ENCODE measurements around the gene HNRNPA2B1.

Gene HNRNPA2B1

GRCh38 chr7:26200444-26201246 lies at the start of gene HNRNPA2B1:
Gene HNRNPA2B1 (minus strand): TSS chr7:26200746. CDS start chr7:26200577, 169 bp downstream.
- H3K9ac ChIP-seq (ENCODE audit: low read length in 2 of 2): peak within 1 kb of the TSS; percentile 100
- H3K4me1 ChIP-seq (ENCODE audit: control insufficient read depth, insufficient read depth, low read length): peaks cover 17% of the 10 kb centered on the region
- H3K4me3 ChIP-seq (ENCODE audit: low read length in 2 of 2): peak within 1 kb of the TSS; percentile 99 to 100
- H3K27ac ChIP-seq (ENCODE audit: low read length): peak within 1 kb of the TSS; percentile 100
- H3K27me3 ChIP-seq (ENCODE audit: control insufficient read depth in 1 of 2, insufficient read depth in 2 of 2, low read length in 2 of 2): no peaks in the 10 kb centered on the region
- H3K9me3 ChIP-seq (ENCODE audit: control insufficient read depth in 2 of 2, low read length in 2 of 2): no peaks in the 10 kb centered on the region
- H3K36me3 ChIP-seq (ENCODE audit: control insufficient read depth in 2 of 2, insufficient read depth in 2 of 2, low read length in 2 of 2): peaks cover 7 to 20% of the 10 kb centered on the region in 2 donors

DNA sequence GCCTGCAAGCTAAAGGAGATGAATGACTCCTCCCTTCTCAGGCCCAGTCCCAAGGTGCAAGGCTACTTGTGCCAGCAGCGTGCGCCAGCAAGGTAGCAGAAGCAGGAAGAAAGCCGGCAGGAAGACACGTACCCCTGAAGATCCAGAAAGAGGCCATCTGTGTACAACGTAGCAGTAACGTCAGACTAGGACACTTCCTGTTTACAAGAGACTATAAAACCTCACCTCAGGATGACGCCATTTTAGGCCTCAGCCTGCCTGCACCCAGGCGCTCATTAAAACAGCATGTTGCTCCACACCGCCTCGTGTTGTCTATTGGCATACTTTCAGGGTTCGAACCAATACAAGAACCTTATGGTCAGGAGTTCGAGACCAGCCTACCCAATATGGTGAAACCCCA lies 49.7 kb upstream of the HNRNPA2B1 start:
- H3K27me3 ChIP-seq (ENCODE audit: control insufficient read depth in 1 of 2, insufficient read depth in 2 of 2, low read length in 2 of 2): no peaks in the 10 kb centered on the region
- no peaks in the 10 kb centered on the region for H3K9me3 ChIP-seq (ENCODE audit: control insufficient read depth in 2 of 2, low read length in 2 of 2)
- no peak overlapping the region for H3K4me3 ChIP-seq (ENCODE audit: low read length in 2 of 2)
- H3K9ac ChIP-seq (ENCODE audit: low read length in 2 of 2): no peak overlapping the region
- no peaks in the 10 kb centered on the region for H3K4me1 ChIP-seq (ENCODE audit: control insufficient read depth, insufficient read depth, low read length)
- H3K27ac ChIP-seq (ENCODE audit: low read length): no peak overlapping the region
- no peaks in the 10 kb centered on the region for H3K36me3 ChIP-seq (ENCODE audit: control insufficient read depth in 2 of 2, insufficient read depth in 2 of 2, low read length in 2 of 2)

GRCh38 chr7:26245150-26245549 lies 44.6 kb upstream of the HNRNPA2B1 start:
- no peak overlapping the region for H3K9ac ChIP-seq (ENCODE audit: low read length in 2 of 2)
- H3K27me3 ChIP-seq (ENCODE audit: control insufficient read depth in 1 of 2, insufficient read depth in 2 of 2, low read length in 2 of 2): no peaks in the 10 kb centered on the region
- no peaks in the 10 kb centered on the region for H3K36me3 ChIP-seq (ENCODE audit: control insufficient read depth in 2 of 2, insufficient read depth in 2 of 2, low read length in 2 of 2)
- no peak overlapping the region for H3K27ac ChIP-seq (ENCODE audit: low read length)
- H3K4me1 ChIP-seq (ENCODE audit: control insufficient read depth, insufficient read depth, low read length): no peaks in the 10 kb centered on the region
- no peak overlapping the region for H3K4me3 ChIP-seq (ENCODE audit: low read length in 2 of 2)
- no peaks in the 10 kb centered on the region for H3K9me3 ChIP-seq (ENCODE audit: control insufficient read depth in 2 of 2, low read length in 2 of 2)

DNA sequence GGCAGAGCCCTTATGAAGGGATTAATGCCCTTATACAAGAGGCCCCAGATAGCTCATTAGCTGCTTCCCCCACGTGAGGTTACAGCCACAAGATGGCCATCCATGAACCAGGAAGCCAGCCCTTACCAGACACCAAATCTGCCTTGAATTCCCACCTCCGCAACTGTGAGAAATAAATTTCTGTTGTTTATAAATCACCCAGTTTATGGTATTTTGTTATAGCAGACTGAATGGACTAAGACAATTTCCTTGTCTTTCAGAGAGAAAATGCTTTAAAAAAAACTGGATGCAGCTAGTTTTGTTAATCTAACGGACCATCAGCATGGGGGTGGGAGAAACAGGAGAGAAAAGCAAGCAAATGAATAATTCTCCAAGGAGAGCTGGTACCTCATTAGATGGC lies 37.5 kb upstream of the HNRNPA2B1 start:
- no peaks in the 10 kb centered on the region for H3K4me1 ChIP-seq (ENCODE audit: control insufficient read depth, insufficient read depth, low read length)
- H3K27ac ChIP-seq (ENCODE audit: low read length): no peak overlapping the region
- H3K9me3 ChIP-seq (ENCODE audit: control insufficient read depth in 2 of 2, low read length in 2 of 2): no peaks in the 10 kb centered on the region
- H3K27me3 ChIP-seq (ENCODE audit: control insufficient read depth in 1 of 2, insufficient read depth in 2 of 2, low read length in 2 of 2): no peaks in the 10 kb centered on the region
- H3K9ac ChIP-seq (ENCODE audit: low read length in 2 of 2): no peak overlapping the region
- no peak overlapping the region for H3K4me3 ChIP-seq (ENCODE audit: low read length in 2 of 2)
- no peaks in the 10 kb centered on the region for H3K36me3 ChIP-seq (ENCODE audit: control insufficient read depth in 2 of 2, insufficient read depth in 2 of 2, low read length in 2 of 2)

DNA sequence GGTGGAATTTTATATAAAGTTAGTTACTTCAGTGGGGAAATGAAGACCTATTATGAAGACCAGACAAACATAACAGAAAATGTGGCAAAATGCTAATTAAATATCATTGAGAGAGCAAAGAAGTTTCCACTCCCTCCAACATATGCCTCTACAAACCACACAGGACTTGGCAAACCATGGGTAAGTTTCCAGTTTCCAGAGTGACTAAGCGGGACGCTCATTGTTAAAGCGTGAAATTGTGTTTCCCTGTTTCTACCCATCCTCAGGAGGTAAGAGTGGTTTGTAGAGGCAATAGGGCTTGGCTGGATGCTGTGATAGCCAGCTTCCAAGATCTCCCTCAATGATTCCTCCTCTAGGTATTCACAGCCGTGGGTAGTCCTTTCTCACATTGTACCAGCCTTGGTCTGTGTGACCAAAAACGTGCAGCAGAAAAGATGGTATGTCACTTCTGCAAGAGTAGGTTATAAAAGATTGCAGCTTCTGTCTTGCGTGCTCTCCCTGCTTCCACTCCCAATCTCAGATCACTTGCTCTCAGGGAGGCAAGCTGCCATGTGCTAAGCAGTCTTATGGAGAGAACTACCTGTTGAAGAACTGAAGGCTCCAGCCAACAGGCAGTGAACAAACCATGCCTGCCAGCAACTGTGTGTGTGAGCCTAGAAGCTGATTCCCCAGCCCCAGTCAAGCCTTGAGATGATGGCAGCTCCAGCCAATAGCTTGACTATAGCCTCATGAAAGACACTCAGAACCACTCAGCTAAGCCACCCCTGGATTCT lies 36.7 kb upstream of the HNRNPA2B1 start:
- Histone ChIP-seq H3K9ac (ENCODE audit: low read length in 2 of 2) (no peak overlapping the region), H3K9me3 (ENCODE audit: control insufficient read depth in 2 of 2, low read length in 2 of 2) (no peaks in the 10 kb centered on the region), H3K27ac (ENCODE audit: low read length) (no peak overlapping the region), H3K27me3 (ENCODE audit: control insufficient read depth in 1 of 2, insufficient read depth in 2 of 2, low read length in 2 of 2) (no peaks in the 10 kb centered on the region), H3K36me3 (ENCODE audit: control insufficient read depth in 2 of 2, insufficient read depth in 2 of 2, low read length in 2 of 2) (no peaks in the 10 kb centered on the region), H3K4me3 (ENCODE audit: low read length in 2 of 2) (no peak overlapping the region), H3K4me1 (ENCODE audit: control insufficient read depth, insufficient read depth, low read length) (no peaks in the 10 kb centered on the region)

- H3K9ac ChIP-seq (ENCODE audit: low read length in 2 of 2): no peak overlapping the region
These were observed 33.5 kb upstream of the HNRNPA2B1 start for GRCh38 chr7:26233902-26234511.

GRCh38 chr7:26227987-26228386 lies 27.4 kb upstream of the HNRNPA2B1 start:
- no peak overlapping the region for H3K27ac ChIP-seq (ENCODE audit: low read length)
- H3K9me3 ChIP-seq (ENCODE audit: control insufficient read depth in 2 of 2, low read length in 2 of 2): no peaks in the 10 kb centered on the region
- H3K4me3 ChIP-seq (ENCODE audit: low read length in 2 of 2): no peak overlapping the region
- H3K36me3 ChIP-seq (ENCODE audit: control insufficient read depth in 2 of 2, insufficient read depth in 2 of 2, low read length in 2 of 2): no peaks in the 10 kb centered on the region
- H3K27me3 ChIP-seq (ENCODE audit: control insufficient read depth in 1 of 2, insufficient read depth in 2 of 2, low read length in 2 of 2): no peaks in the 10 kb centered on the region
- H3K9ac ChIP-seq (ENCODE audit: low read length in 2 of 2): no peak overlapping the region
- no peaks in the 10 kb centered on the region for H3K4me1 ChIP-seq (ENCODE audit: control insufficient read depth, insufficient read depth, low read length)

More at GRCh38 chr7:26233902-26234511, 33.5 kb upstream of the HNRNPA2B1 start:
- no peaks in the 10 kb centered on the region for H3K36me3 ChIP-seq (ENCODE audit: control insufficient read depth in 2 of 2, insufficient read depth in 2 of 2, low read length in 2 of 2)
- no peaks in the 10 kb centered on the region for H3K4me1 ChIP-seq (ENCODE audit: control insufficient read depth, insufficient read depth, low read length)
- H3K27ac ChIP-seq (ENCODE audit: low read length): no peak overlapping the region
- no peaks in the 10 kb centered on the region for H3K27me3 ChIP-seq (ENCODE audit: control insufficient read depth in 1 of 2, insufficient read depth in 2 of 2, low read length in 2 of 2)
- no peaks in the 10 kb centered on the region for H3K9me3 ChIP-seq (ENCODE audit: control insufficient read depth in 2 of 2, low read length in 2 of 2)
- H3K4me3 ChIP-seq (ENCODE audit: low read length in 2 of 2): no peak overlapping the region

DNA sequence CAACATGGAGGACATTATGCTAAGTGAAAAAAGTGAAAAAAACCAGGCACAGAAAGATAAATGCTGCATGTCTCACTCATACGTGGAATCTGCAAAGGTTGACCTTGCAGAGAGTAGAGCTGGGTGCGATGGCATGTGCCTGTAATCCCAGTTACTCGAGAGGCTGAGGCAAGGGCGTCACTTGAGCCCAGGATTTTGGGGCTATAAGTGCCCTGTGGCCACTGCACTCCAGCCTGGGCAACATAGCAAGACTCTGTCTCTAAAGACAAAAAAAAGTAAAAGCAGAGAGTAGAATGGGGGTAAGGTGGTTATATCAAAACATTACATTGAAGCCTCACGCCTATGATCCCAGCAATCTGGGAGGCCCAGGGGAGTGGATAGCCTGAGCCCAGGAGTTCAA lies 23.8 kb upstream of the HNRNPA2B1 start:
- Histone ChIP-seq H3K4me3 (ENCODE audit: low read length in 2 of 2) (no peak overlapping the region), H3K27me3 (ENCODE audit: control insufficient read depth in 1 of 2, insufficient read depth in 2 of 2, low read length in 2 of 2) (no peaks in the 10 kb centered on the region)

GRCh38 chr7:26216049-26216448 lies 15.5 kb upstream of the HNRNPA2B1 start:
- Histone ChIP-seq H3K9me3 (ENCODE audit: control insufficient read depth in 2 of 2, low read length in 2 of 2) (no peaks in the 10 kb centered on the region), H3K4me1 (ENCODE audit: control insufficient read depth, insufficient read depth, low read length) (no peaks in the 10 kb centered on the region), H3K9ac (ENCODE audit: low read length in 2 of 2) (no peak overlapping the region), H3K4me3 (ENCODE audit: low read length in 2 of 2) (no peak overlapping the region), H3K36me3 (ENCODE audit: control insufficient read depth in 2 of 2, insufficient read depth in 2 of 2, low read length in 2 of 2) (peaks cover 1 to 4% of the 10 kb centered on the region in 2 donors), H3K27ac (ENCODE audit: low read length) (no peak overlapping the region), H3K27me3 (ENCODE audit: control insufficient read depth in 1 of 2, insufficient read depth in 2 of 2, low read length in 2 of 2) (no peaks in the 10 kb centered on the region)

More for the DNA sequence above, 23.8 kb upstream of the HNRNPA2B1 start:
- Histone ChIP-seq H3K9me3 (ENCODE audit: control insufficient read depth in 2 of 2, low read length in 2 of 2) (no peaks in the 10 kb centered on the region), H3K27ac (ENCODE audit: low read length) (no peak overlapping the region), H3K36me3 (ENCODE audit: control insufficient read depth in 2 of 2, insufficient read depth in 2 of 2, low read length in 2 of 2) (no peaks in the 10 kb centered on the region), H3K9ac (ENCODE audit: low read length in 2 of 2) (no peak overlapping the region), H3K4me1 (ENCODE audit: control insufficient read depth, insufficient read depth, low read length) (no peaks in the 10 kb centered on the region)

DNA sequence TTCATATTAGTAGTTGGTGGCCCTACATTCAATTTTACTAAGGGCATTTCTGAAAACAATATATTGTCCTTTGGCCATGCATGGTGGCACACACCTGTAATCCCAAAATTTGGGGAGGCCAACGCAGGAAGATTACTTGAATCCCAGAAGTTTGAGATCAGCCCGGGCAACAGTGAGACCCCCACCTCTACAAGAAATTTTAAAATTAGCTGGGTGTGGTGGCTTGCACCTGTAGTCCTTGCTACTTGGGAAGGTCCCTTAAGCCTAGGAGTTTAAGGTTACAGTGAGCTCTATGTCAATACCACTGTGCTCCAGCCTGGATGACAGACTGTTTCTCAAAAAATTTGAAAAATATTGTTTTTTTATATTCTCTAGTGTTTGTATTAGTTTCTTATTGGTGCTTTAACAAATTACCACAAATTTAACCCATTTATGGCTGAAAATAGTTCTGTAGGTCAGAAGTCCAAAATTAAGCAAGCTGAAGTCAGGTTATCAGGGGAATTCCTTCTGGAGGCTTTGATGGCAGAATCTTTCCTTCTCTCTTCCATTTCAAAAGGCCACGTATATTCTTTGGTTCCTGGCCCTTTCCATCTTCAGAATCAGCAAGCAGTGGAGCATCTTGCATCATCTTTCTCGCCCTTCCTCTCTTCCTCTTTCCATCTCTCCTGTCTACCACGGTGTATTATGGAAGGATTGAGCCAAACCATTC lies 13.4 kb upstream of the HNRNPA2B1 start:
- Histone ChIP-seq H3K4me1 (ENCODE audit: control insufficient read depth, insufficient read depth, low read length) (no peaks in the 10 kb centered on the region), H3K4me3 (ENCODE audit: low read length in 2 of 2) (no peak overlapping the region), H3K36me3 (ENCODE audit: control insufficient read depth in 2 of 2, insufficient read depth in 2 of 2, low read length in 2 of 2) (peaks cover 18% of the 10 kb centered on the region in 2 donors), H3K27me3 (ENCODE audit: control insufficient read depth in 1 of 2, insufficient read depth in 2 of 2, low read length in 2 of 2) (no peaks in the 10 kb centered on the region), H3K9ac (ENCODE audit: low read length in 2 of 2) (no peak overlapping the region), H3K9me3 (ENCODE audit: control insufficient read depth in 2 of 2, low read length in 2 of 2) (no peaks in the 10 kb centered on the region), H3K27ac (ENCODE audit: low read length) (no peak overlapping the region)
